Measurements from ENCODE around the gene C11orf68. TPM values are rescaled to one million over a fixed set of nuclear protein-coding genes. Genes with fewer than 3 reads are reported as not detected.

C11orf68 gene
- total and polyA plus RNA-seq, 9 of the 15 experiments (the other 6 are each of a cell fraction or from before 2014, with no cell fraction given) = 3.6 to 35.9 (median 12.8) TPM

DNA sequence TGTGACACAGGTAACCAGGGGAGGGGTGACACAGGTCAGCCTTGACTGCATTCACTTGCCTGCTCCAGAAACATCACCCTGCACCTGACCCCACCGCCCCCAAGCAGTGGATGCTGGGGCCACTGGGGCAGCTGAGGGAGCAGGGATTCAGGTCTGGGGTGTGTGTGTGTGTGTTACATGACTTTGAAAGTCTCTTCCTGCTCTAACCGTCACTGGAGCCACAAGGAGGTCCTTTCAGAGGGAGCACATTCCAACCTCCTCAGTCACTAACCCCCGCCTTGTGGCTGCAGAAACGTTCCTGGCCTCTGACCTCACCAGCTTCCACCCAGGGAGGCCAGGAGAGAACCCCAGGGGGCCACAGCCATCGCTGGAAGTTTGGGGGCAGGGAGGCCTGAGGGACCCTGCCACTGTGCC, 15.8 kb downstream of the C11orf68 start (continued):
- TF ChIP-seq, protein P1, sequence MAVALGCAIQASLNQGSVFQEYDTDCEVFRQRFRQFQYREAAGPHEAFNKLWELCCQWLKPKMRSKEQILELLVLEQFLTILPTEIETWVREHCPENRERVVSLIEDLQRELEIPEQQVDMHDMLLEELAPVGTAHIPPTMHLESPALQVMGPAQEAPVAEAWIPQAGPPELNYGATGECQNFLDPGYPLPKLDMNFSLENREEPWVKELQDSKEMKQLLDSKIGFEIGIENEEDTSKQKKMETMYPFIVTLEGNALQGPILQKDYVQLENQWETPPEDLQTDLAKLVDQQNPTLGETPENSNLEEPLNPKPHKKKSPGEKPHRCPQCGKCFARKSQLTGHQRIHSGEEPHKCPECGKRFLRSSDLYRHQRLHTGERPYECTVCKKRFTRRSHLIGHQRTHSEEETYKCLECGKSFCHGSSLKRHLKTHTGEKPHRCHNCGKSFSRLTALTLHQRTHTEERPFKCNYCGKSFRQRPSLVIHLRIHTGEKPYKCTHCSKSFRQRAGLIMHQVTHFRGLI (CRISPR knock-in tag; IDR thresholded peaks at IDR 0.05) = no peak
- TF ChIP-seq ZNF431 (CRISPR knock-in tag; IDR thresholded peaks at IDR 0.05) (0 out of 2 replicates have a peak, but pooled peaks have one; percentile 45), E2F3 (CRISPR knock-in tag; IDR thresholded peaks at IDR 0.05) (no peak), ZNF830 (CRISPR knock-in tag; IDR thresholded peaks at IDR 0.05) (no peak), HSF4 (CRISPR knock-in tag; IDR thresholded peaks at IDR 0.05; ENCODE audit: borderline replicate concordance) (no peak), THRAP3 (IDR thresholded peaks at IDR 0.05; ENCODE audit: borderline replicate concordance) (no peak), FUS (optimal IDR thresholded peaks at IDR 0.05; ENCODE audit: low read depth, low read length) (no peak), CXXC5 (CRISPR knock-in tag; IDR thresholded peaks at IDR 0.05) (0 out of 2 replicates have a peak, but pooled peaks have one; percentile 6), ZFP36 (IDR thresholded peaks at IDR 0.05; ENCODE audit: low read depth, low read length, partially characterized antibody) (no peak), HOXB6 (CRISPR knock-in tag; IDR thresholded peaks at IDR 0.05; ENCODE audit: borderline replicate concordance) (no peak), CHD4 (IDR thresholded peaks at IDR 0.05; ENCODE audit: insufficient read depth, insufficient replicate concordance, low read depth, low read length, poor library complexity, severe bottlenecking) (no peak), BCOR (IDR thresholded peaks at IDR 0.05) (no peak), GTF2F1 (IDR thresholded peaks at IDR 0.05; ENCODE audit: low read depth, low read length) (no peak), XRCC3 (IDR thresholded peaks at IDR 0.05) (no peak), MCM5 (IDR thresholded peaks at IDR 0.05; ENCODE audit: low read depth) (no peak), ZNF384 (IDR thresholded peaks at IDR 0.05; ENCODE audit: low read depth, low read length) (no peak)
- TF ChIP-seq, protein P2, sequence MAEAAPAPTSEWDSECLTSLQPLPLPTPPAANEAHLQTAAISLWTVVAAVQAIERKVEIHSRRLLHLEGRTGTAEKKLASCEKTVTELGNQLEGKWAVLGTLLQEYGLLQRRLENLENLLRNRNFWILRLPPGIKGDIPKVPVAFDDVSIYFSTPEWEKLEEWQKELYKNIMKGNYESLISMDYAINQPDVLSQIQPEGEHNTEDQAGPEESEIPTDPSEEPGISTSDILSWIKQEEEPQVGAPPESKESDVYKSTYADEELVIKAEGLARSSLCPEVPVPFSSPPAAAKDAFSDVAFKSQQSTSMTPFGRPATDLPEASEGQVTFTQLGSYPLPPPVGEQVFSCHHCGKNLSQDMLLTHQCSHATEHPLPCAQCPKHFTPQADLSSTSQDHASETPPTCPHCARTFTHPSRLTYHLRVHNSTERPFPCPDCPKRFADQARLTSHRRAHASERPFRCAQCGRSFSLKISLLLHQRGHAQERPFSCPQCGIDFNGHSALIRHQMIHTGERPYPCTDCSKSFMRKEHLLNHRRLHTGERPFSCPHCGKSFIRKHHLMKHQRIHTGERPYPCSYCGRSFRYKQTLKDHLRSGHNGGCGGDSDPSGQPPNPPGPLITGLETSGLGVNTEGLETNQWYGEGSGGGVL (CRISPR knock-in tag; IDR thresholded peaks at IDR 0.05) = no peak
- TF ChIP-seq, protein P3, sequence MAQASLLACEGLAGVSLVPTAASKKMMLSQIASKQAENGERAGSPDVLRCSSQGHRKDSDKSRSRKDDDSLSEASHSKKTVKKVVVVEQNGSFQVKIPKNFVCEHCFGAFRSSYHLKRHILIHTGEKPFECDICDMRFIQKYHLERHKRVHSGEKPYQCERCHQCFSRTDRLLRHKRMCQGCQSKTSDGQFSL (CRISPR knock-in tag; IDR thresholded peaks at IDR 0.05) = no peak
- TF ChIP-seq, protein P3 (tag; IDR thresholded peaks at IDR 0.05) = no peak
- TF ChIP-seq, protein P4, sequence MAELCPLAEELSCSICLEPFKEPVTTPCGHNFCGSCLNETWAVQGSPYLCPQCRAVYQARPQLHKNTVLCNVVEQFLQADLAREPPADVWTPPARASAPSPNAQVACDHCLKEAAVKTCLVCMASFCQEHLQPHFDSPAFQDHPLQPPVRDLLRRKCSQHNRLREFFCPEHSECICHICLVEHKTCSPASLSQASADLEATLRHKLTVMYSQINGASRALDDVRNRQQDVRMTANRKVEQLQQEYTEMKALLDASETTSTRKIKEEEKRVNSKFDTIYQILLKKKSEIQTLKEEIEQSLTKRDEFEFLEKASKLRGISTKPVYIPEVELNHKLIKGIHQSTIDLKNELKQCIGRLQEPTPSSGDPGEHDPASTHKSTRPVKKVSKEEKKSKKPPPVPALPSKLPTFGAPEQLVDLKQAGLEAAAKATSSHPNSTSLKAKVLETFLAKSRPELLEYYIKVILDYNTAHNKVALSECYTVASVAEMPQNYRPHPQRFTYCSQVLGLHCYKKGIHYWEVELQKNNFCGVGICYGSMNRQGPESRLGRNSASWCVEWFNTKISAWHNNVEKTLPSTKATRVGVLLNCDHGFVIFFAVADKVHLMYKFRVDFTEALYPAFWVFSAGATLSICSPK (IDR thresholded peaks at IDR 0.05; ENCODE audit: borderline replicate concordance) = no peak
- TF ChIP-seq, protein P5, sequence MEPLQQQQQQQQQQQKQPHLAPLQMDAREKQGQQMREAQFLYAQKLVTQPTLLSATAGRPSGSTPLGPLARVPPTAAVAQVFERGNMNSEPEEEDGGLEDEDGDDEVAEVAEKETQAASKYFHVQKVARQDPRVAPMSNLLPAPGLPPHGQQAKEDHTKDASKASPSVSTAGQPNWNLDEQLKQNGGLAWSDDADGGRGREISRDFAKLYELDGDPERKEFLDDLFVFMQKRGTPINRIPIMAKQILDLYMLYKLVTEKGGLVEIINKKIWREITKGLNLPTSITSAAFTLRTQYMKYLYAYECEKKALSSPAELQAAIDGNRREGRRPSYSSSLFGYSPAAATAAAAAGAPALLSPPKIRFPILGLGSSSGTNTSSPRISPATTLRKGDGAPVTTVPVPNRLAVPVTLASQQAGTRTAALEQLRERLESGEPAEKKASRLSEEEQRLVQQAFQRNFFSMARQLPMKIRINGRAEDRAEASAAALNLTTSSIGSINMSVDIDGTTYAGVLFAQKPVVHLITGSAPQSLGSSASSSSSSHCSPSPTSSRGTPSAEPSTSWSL (CRISPR knock-in tag; IDR thresholded peaks at IDR 0.05; ENCODE audit: borderline replicate concordance) = no peak
